H9 (cell line): ENCODE results near the gene TRIM28. TPM values are rescaled to one million over a fixed set of nuclear protein-coding genes. Genes with fewer than 3 reads are reported as not detected.
"Not testable (repeated sequence)": the region's sequence is repeated elsewhere in the genome, so short reads cannot be mapped to it uniquely, and the experiment has no call there.

Experiments
- DNase-seq: peaks from one replicate; pipeline ENCODE4 v3.0.0-alpha.2; 2017
- H2AFZ ChIP-seq: one replicate; pipeline ENCODE4 v1.6.1; 2013; ENCODE audit warnings: mild to moderate bottlenecking, low read length, control low read depth, moderate library complexity
- H2AK5ac ChIP-seq: 2 replicates; pipeline ENCODE4 v1.6.1; 2013; ENCODE audit warnings: low read length, control low read depth, mixed read lengths; ENCODE audit not compliant: insufficient read length
- H2BK120ac ChIP-seq: one replicate; pipeline ENCODE4 v1.6.1; 2013; ENCODE audit warnings: low read depth, mild to moderate bottlenecking, low read length, control low read depth, inconsistent platforms; ENCODE audit not compliant: poor library complexity, severe bottlenecking
- H2BK12ac ChIP-seq: 2 replicates; pipeline ENCODE4 v1.6.1; 2013; ENCODE audit warnings: low read length, control low read depth, mixed read lengths, low read depth; ENCODE audit not compliant: insufficient read length
- H2BK15ac ChIP-seq: 2 replicates; pipeline ENCODE4 v1.6.1; 2013; ENCODE audit warnings: low read depth, low read length, control low read depth
- H2BK20ac ChIP-seq: one replicate; pipeline ENCODE4 v1.6.1; 2013; ENCODE audit warnings: low read depth, mild to moderate bottlenecking, low read length, control low read depth, inconsistent platforms; ENCODE audit not compliant: poor library complexity, severe bottlenecking
- H2BK5ac ChIP-seq: 2 replicates; pipeline ENCODE4 v1.6.1; 2013; ENCODE audit warnings: low read length, control low read depth, mixed read lengths; ENCODE audit not compliant: insufficient read length
- H3K14ac ChIP-seq: 2 replicates; pipeline ENCODE4 v1.6.1; 2013; ENCODE audit warnings: low read length, control low read depth; ENCODE audit not compliant: insufficient read depth
- H3K18ac ChIP-seq: 2 replicates; pipeline ENCODE4 v1.6.1; 2013; ENCODE audit warnings: low read depth, mild to moderate bottlenecking, mixed read lengths, low read length, control low read depth; ENCODE audit not compliant: insufficient read length
- H3K23ac ChIP-seq: 2 replicates; pipeline ENCODE4 v1.6.1; 2013; ENCODE audit warnings: low read length, control low read depth, mixed read lengths, low read depth; ENCODE audit not compliant: insufficient read length
- H3K23me2 ChIP-seq: 2 replicates; pipeline ENCODE4 v1.6.1; 2013; ENCODE audit warnings: low read depth, mild to moderate bottlenecking, mixed read lengths, low read length, control low read depth; ENCODE audit not compliant: insufficient read length, poor library complexity, severe bottlenecking
- H3K27ac ChIP-seq: 2 replicates; pipeline ENCODE4 v1.5.1; 2013; ENCODE audit warnings: low read length, control low read depth, mixed read lengths, low read depth; ENCODE audit not compliant: insufficient read length
- H3K27me3 ChIP-seq: 2 replicates; pipeline ENCODE4 v1.6.1; 2013; ENCODE audit warnings: low read length, control low read depth, inconsistent platforms; ENCODE audit not compliant: insufficient read depth
- H3K4ac ChIP-seq: 2 replicates; pipeline ENCODE4 v1.6.1; 2013; ENCODE audit warnings: low read depth, mild to moderate bottlenecking, control low read depth, inconsistent platforms, low read length, moderate library complexity
- H3K4me1 ChIP-seq: 2 replicates; pipeline ENCODE4 v1.6.1; 2013; ENCODE audit warnings: low read length, control low read depth, inconsistent platforms; ENCODE audit not compliant: insufficient read depth
- H3K4me2 ChIP-seq: 2 replicates; pipeline ENCODE4 v1.6.1; 2013; ENCODE audit warnings: low read length, control low read depth, mixed read lengths; ENCODE audit not compliant: insufficient read length, insufficient read depth
- H3K56ac ChIP-seq: 2 replicates; pipeline ENCODE4 v1.6.1; 2013; ENCODE audit warnings: low read depth, mild to moderate bottlenecking, mixed read lengths, low read length, control low read depth; ENCODE audit not compliant: insufficient read length
- H3K79me1 ChIP-seq: 2 replicates; pipeline ENCODE4 v1.6.1; 2013; ENCODE audit warnings: low read depth, mild to moderate bottlenecking, moderate library complexity, low read length, control low read depth, inconsistent platforms; ENCODE audit not compliant: insufficient read depth, poor library complexity, severe bottlenecking
- H3K79me2 ChIP-seq: 2 replicates; pipeline ENCODE4 v1.6.1; 2013; ENCODE audit warnings: low read length, control low read depth, inconsistent platforms; ENCODE audit not compliant: insufficient read depth
- H3K9ac ChIP-seq: 2 replicates; pipeline ENCODE4 v1.6.1; 2013; ENCODE audit warnings: low read length, control low read depth, mixed read lengths; ENCODE audit not compliant: insufficient read length; ENCODE audit errors: extremely low read depth
- H3K9me3 ChIP-seq: one replicate; pipeline ENCODE4 v1.6.1; 2013; ENCODE audit warnings: low read depth, low read length, inconsistent platforms; ENCODE audit not compliant: control insufficient read depth
- H3T11ph ChIP-seq: one replicate; pipeline ENCODE4 v1.6.1; 2013; ENCODE audit warnings: mild to moderate bottlenecking, low read length, control low read depth, inconsistent platforms
- H4K20me1 ChIP-seq: one replicate; pipeline ENCODE4 v1.6.1; 2013; ENCODE audit not compliant: control insufficient read depth, insufficient read length, insufficient read depth
- H4K5ac ChIP-seq: 2 replicates; pipeline ENCODE4 v1.6.1; 2013; ENCODE audit warnings: low read depth, mild to moderate bottlenecking, mixed read lengths, low read length, control low read depth; ENCODE audit not compliant: insufficient read length
- H4K8ac ChIP-seq: replicated peaks from 2 replicates; pipeline ENCODE4 v1.6.1; 2013; ENCODE audit warnings: low read length, control low read depth, mixed read lengths, low read depth; ENCODE audit not compliant: insufficient read length
- H4K91ac ChIP-seq: 2 replicates; pipeline ENCODE4 v1.6.1; 2013; ENCODE audit warnings: low read depth, mild to moderate bottlenecking, moderate library complexity, mixed read lengths, low read length, control low read depth; ENCODE audit not compliant: insufficient read length
- H3K27ac Mint-ChIP-seq, 3 experiments: 2 replicates in 2 of 3; 3 replicates in 1 of 3; pipeline ENCODE4 v1.8.0; 2020 to 2021; ENCODE audit warnings: mixed read lengths in 3 of 3, mild to moderate bottlenecking in 1 of 3, moderate library complexity in 1 of 3
- H3K27me3 Mint-ChIP-seq: 2 replicates; pipeline ENCODE4 v1.8.0; 2021; ENCODE audit warnings: low read depth, mild to moderate bottlenecking, moderate library complexity, mixed read lengths
- H3K36me3 Mint-ChIP-seq, 3 experiments: 2 replicates in 2 of 3; 3 replicates in 1 of 3; pipeline ENCODE4 v1.8.0; 2020 to 2021; ENCODE audit warnings: low read depth in 3 of 3, mixed read lengths in 3 of 3; ENCODE audit not compliant: insufficient read depth in 1 of 3
- H3K4me1 Mint-ChIP-seq, 2 experiments: 2 replicates each; pipeline ENCODE4 v1.8.0; 2020; ENCODE audit warnings: mixed read lengths in 2 of 2
- H3K4me3 Mint-ChIP-seq, 2 experiments: 2 replicates in 1 of 2; 3 replicates in 1 of 2; pipeline ENCODE4 v1.8.0; 2020 to 2021; ENCODE audit warnings: mild to moderate bottlenecking in 2 of 2, mixed read lengths in 2 of 2, moderate library complexity in 1 of 2
- H3K9me3 Mint-ChIP-seq, 2 experiments: 2 replicates in 1 of 2; 3 replicates in 1 of 2; pipeline ENCODE4 v1.8.0; 2020; ENCODE audit warnings: mild to moderate bottlenecking in 2 of 2, mixed read lengths in 2 of 2, moderate library complexity in 1 of 2
- WGBS: extraction: QIAGEN DNeasy Blood & Tissue Kit; methylation state at CpG from one replicate; pipeline ENCODE4 v1.1.7; 2013; ENCODE audit warnings: missing lambda C conversion rate, low lambda C conversion rate, mixed read lengths; ENCODE audit not compliant: insufficient read length; ENCODE audit errors: extremely low coverage; 5-methylcytosine and 5-hydroxymethylcytosine counted together
- total RNA-seq: library from RNA; stranded (reverse); gene quantifications from 2 replicates; pipeline ENCODE4 v1.2.1, GENCODE V29; 2021
- TF ChIP-seq, protein P1 (sequence below): fragments of 200-600 bp; sonication (generic); conservative IDR thresholded peaks from 3 replicates; pipeline ENCODE4 v1.8.0; 2021; ENCODE audit warnings: antibody characterized with exemption, mild to moderate bottlenecking

Gene TRIM28
- total RNA-seq, 1 experiment from 2014 or later: 1,084 TPM

DNA sequence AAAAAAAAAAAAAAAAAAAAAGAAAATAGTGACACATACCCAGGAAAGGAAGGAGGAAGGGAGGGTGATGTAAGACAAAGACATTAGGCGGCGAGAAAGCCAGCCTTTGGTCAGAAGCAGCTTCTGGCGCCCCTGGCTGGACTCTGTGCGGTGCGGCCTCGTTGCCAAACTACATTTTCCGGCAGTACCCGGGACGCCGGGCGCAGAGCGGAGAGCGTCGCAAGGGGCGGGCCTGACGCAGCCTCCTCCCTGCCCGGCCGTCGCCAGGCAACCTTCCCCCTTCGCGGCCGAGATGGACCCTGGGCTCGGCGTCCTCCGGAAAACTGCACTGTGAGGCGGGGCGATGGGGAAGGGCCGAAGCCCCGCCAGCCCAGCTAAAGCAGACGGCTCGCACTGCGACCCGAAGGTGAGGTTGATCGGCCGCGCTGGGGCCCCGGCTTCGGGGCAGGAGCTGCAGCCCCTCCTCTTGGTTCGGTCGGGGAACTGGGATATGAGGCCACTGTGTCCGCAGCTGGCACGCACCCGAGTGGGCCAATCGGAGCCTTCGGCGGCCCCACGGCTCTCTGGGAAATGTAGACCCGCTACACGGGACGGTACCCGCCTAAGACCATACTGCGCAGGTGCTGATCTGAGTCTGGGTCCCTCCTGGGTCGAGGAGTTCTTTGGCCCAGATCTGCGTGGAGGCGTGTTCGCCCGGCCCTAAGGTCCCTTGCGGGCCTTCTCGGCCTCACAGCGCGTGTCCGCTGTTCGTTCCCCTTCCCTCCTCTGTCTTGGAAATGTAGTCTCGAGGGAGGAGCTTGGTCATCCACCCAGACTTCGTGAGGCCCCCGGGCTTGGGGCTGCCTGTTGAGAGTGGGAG, 31.5 kb downstream of the TRIM28 start:
- H3K14ac ChIP-seq: peak overlapping the region; percentile 91; the same call in 1 of the 2 replicates
- H3K4ac ChIP-seq: no peak overlapping the region
- H3K4me1 ChIP-seq: no peaks in the 10 kb centered on the region; the same call in 1 of the 2 replicates
- H2AFZ ChIP-seq: no peak overlapping the region
- H3K79me1 ChIP-seq: no peaks in the 10 kb centered on the region
- Mint-ChIP-seq H3K4me1 (peaks cover 17 to 26% of the 10 kb centered on the region in 2 experiments), H3K4me3 (peak overlapping the region; percentile 94 to 96), H3K27ac (peak overlapping the region; percentile 71 to 91 (median 85); a peak in 6 of 7 replicates), H3K36me3 (peaks cover 0 to 7% (median 3%) of the 10 kb centered on the region in 3 experiments; a peak in 4 of 7 replicates), H3K9me3 (no peaks in the 10 kb centered on the region; a peak in 2 of 5 replicates), H3K27me3 (peaks cover 2% of the 10 kb centered on the region; the same call in 1 of the 2 replicates)
- no peaks in the 10 kb centered on the region for H4K20me1 ChIP-seq
- no peak overlapping the region for H3T11ph ChIP-seq
- H3K27me3 ChIP-seq: no peaks in the 10 kb centered on the region
- no peak overlapping the region for H3K27ac ChIP-seq
- H2BK12ac ChIP-seq: no peak overlapping the region
- TF ChIP-seq, protein P1, sequence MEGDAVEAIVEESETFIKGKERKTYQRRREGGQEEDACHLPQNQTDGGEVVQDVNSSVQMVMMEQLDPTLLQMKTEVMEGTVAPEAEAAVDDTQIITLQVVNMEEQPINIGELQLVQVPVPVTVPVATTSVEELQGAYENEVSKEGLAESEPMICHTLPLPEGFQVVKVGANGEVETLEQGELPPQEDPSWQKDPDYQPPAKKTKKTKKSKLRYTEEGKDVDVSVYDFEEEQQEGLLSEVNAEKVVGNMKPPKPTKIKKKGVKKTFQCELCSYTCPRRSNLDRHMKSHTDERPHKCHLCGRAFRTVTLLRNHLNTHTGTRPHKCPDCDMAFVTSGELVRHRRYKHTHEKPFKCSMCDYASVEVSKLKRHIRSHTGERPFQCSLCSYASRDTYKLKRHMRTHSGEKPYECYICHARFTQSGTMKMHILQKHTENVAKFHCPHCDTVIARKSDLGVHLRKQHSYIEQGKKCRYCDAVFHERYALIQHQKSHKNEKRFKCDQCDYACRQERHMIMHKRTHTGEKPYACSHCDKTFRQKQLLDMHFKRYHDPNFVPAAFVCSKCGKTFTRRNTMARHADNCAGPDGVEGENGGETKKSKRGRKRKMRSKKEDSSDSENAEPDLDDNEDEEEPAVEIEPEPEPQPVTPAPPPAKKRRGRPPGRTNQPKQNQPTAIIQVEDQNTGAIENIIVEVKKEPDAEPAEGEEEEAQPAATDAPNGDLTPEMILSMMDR: no peak
- no peak overlapping the region for H4K5ac ChIP-seq
- no peak overlapping the region for H3K23ac ChIP-seq
- WGBS: no CpG with 5 or more reads among the region's 66 CpGs
- no peak overlapping the region for H4K8ac ChIP-seq
- H2BK120ac ChIP-seq: no peak overlapping the region
- H3K18ac ChIP-seq: peak overlapping the region; percentile 92
- H3K23me2 ChIP-seq: peaks cover 9% of the 10 kb centered on the region
- peak overlapping the region; percentile 60 for H3K9ac ChIP-seq
- peak overlapping the region; percentile 86 for H3K4me2 ChIP-seq
- H3K9me3 ChIP-seq: no peaks in the 10 kb centered on the region
- H2BK20ac ChIP-seq: no peak overlapping the region
- peak; percentile 91 for DNase-seq
- H2AK5ac ChIP-seq: no peak overlapping the region
- no peaks in the 10 kb centered on the region for H3K79me2 ChIP-seq
- no peak overlapping the region for H3K56ac ChIP-seq
- H2BK15ac ChIP-seq: no peak overlapping the region
- no peak overlapping the region for H4K91ac ChIP-seq
- H2BK5ac ChIP-seq: no peak overlapping the region

DNA sequence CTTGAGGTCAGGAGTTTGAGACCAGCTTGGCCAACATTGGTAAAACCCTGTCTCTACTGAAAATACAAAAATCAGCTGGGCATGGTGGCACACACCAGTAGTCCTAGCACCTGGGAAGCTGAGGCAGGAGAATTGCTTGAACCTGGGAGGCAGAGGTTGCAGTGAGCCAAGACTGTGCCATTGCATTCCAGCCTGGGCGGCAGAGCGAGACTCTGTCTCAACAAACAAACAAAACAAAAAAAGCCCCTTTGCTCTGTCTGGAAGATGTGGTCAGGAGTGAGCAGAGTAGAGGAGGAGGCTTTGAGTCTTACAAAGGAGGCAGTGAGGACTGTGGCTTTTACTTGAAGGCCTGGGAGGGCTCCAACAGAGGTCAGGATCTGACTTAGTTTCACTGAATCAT, 33.7 kb downstream of the TRIM28 start:
- not testable (repeated sequence) for H3K27ac ChIP-seq, H3K27ac Mint-ChIP-seq, H2BK20ac ChIP-seq, H2AFZ ChIP-seq, H4K5ac ChIP-seq, H3K23ac ChIP-seq, H3K4ac ChIP-seq, H4K20me1 ChIP-seq, H3T11ph ChIP-seq, H3K9me3 Mint-ChIP-seq, H3K79me1 ChIP-seq, H2AK5ac ChIP-seq, H3K18ac ChIP-seq, H3K4me1 ChIP-seq, H3K27me3 ChIP-seq, H3K9ac ChIP-seq, H3K27me3 Mint-ChIP-seq, H3K4me3 Mint-ChIP-seq, H2BK5ac ChIP-seq, H2BK12ac ChIP-seq, H3K4me2 ChIP-seq, H3K14ac ChIP-seq, H3K9me3 ChIP-seq, H4K8ac ChIP-seq, H3K23me2 ChIP-seq, H2BK120ac ChIP-seq, H2BK15ac ChIP-seq, DNase-seq, H3K56ac ChIP-seq, H3K79me2 ChIP-seq, H4K91ac ChIP-seq
- Mint-ChIP-seq H3K36me3 (peaks cover 6 to 11% (median 7%) of the 10 kb centered on the region in 3 experiments), H3K4me1 (peaks cover 16 to 27% of the 10 kb centered on the region in 2 experiments)
- no CpG with 5 or more reads among the region's 2 CpGs for WGBS
